GM23338 (cell line): Measurements from ENCODE around the gene PRPH. TPM values are rescaled to one million over a fixed set of nuclear protein-coding genes. Genes with fewer than 3 reads are reported as not detected.

ENCODE experiments used
- ATAC-seq: fragments of 200-7000 bp; cut with Tn5 transposase; 3 replicates; pipeline ENCODE4 v1.9.1; 2020
- DNase-seq: peaks from one replicate; pipeline ENCODE4 v3.0.0-alpha.2; 2015; ENCODE audit warnings: low spot score
- H2AFZ ChIP-seq: fragments of 200-600 bp; sonication (generic); 2 replicates; pipeline ENCODE4 v1.8.0; 2016; ENCODE audit warnings: antibody characterized with exemption, mild to moderate bottlenecking, moderate library complexity
- H3F3A ChIP-seq: fragments of 200-600 bp; sonication (generic); replicated peaks from 2 replicates; pipeline ENCODE4 v1.8.0; 2017; ENCODE audit warnings: antibody characterized with exemption, mixed run types, low read depth
- H3K27ac ChIP-seq: fragments of 200-600 bp; sonication (generic); 2 replicates; pipeline ENCODE4 v1.6.1; 2016; ENCODE audit warnings: low read depth
- H3K27me3 ChIP-seq: fragments of 200-600 bp; sonication (generic); 2 replicates; pipeline ENCODE4 v1.8.0; 2016; ENCODE audit warnings: mild to moderate bottlenecking, mixed run types, moderate library complexity; ENCODE audit not compliant: insufficient read depth
- H3K36me3 ChIP-seq: fragments of 200-600 bp; sonication (generic); 2 replicates; pipeline ENCODE4 v1.8.0; 2016; ENCODE audit warnings: mild to moderate bottlenecking; ENCODE audit not compliant: insufficient read depth
- H3K4me1 ChIP-seq: fragments of 200-600 bp; sonication (generic); 2 replicates; pipeline ENCODE4 v1.8.0; 2016; ENCODE audit warnings: mild to moderate bottlenecking, moderate library complexity; ENCODE audit not compliant: insufficient read depth
- H3K4me2 ChIP-seq: fragments of 200-600 bp; sonication (generic); 2 replicates; pipeline ENCODE4 v1.7.1; 2017; ENCODE audit warnings: mixed run types
- H3K4me3 ChIP-seq: fragments of 200-600 bp; sonication (generic); 2 replicates; pipeline ENCODE4 v1.6.1; 2016; ENCODE audit warnings: mixed run types
- H3K79me2 ChIP-seq: fragments of 200-600 bp; sonication (generic); replicated peaks from 2 replicates; pipeline ENCODE4 v1.8.0; 2017; ENCODE audit warnings: mild to moderate bottlenecking; ENCODE audit not compliant: insufficient read depth
- H3K9me2 ChIP-seq: fragments of 200-600 bp; sonication (generic); 2 replicates; pipeline ENCODE4 v1.8.0; 2017; ENCODE audit not compliant: insufficient read depth
- H4K20me1 ChIP-seq: fragments of 200-600 bp; sonication (generic); replicated peaks from 2 replicates; pipeline ENCODE4 v1.8.0; 2017; ENCODE audit warnings: mild to moderate bottlenecking; ENCODE audit not compliant: insufficient read depth
- H3K27ac Mint-ChIP-seq: 2 replicates; pipeline ENCODE4 v1.8.0; 2020; ENCODE audit warnings: inconsistent platforms, mild to moderate bottlenecking, moderate library complexity, mixed read lengths
- H3K27me3 Mint-ChIP-seq: 3 replicates; pipeline ENCODE4 v1.8.0; 2022; ENCODE audit warnings: low read depth, mild to moderate bottlenecking, moderate library complexity, mixed read lengths, inconsistent platforms; ENCODE audit not compliant: insufficient read depth, poor library complexity
- H3K36me3 Mint-ChIP-seq: 3 replicates; pipeline ENCODE4 v1.8.0; 2021; ENCODE audit warnings: low read depth, mild to moderate bottlenecking, inconsistent platforms, moderate library complexity, mixed read lengths
- H3K4me1 Mint-ChIP-seq: 3 replicates; pipeline ENCODE4 v1.8.0; 2020; ENCODE audit warnings: mild to moderate bottlenecking, inconsistent platforms, mixed read lengths
- H3K4me3 Mint-ChIP-seq: 3 replicates; pipeline ENCODE4 v1.8.0; 2021; ENCODE audit warnings: moderate library complexity, mild to moderate bottlenecking, inconsistent platforms, mixed read lengths
- H3K9me3 Mint-ChIP-seq: 3 replicates; pipeline ENCODE4 v1.8.0; 2020; ENCODE audit warnings: moderate library complexity, mild to moderate bottlenecking, inconsistent platforms, mixed read lengths
- CREB1 ChIP-seq: fragments of 250-450 bp; sonication (Bioruptor Pico); IDR thresholded peaks from 2 replicates; pipeline ENCODE4 v1.5.0; 2020; ENCODE audit warnings: low read depth, mild to moderate bottlenecking, moderate library complexity
- CTCF ChIP-seq, 2 experiments: fragments of 200-600 bp in 1 of 2; sonication (generic) in 1 of 2; conservative IDR thresholded peaks; 2 replicates each; pipeline versions ENCODE4 v1.5.1 to v1.6.1; 2016 to 2017; ENCODE audit warnings: antibody characterized with exemption in 2 of 2, low read depth in 2 of 2, mild to moderate bottlenecking in 2 of 2, moderate library complexity in 1 of 2
- ETS1 ChIP-seq: IDR thresholded peaks from 2 replicates; pipeline ENCODE4 v1.6.1; 2016; ENCODE audit warnings: antibody characterized with exemption
- EZH2 ChIP-seq: fragments of 200-600 bp; sonication (generic); IDR thresholded peaks from one replicate; pipeline ENCODE4 v1.8.0; 2017; ENCODE audit warnings: antibody characterized with exemption, mild to moderate bottlenecking, low read depth; ENCODE audit not compliant: unreplicated experiment
- EZH2phosphoT487 ChIP-seq: fragments of 200-600 bp; sonication (generic); IDR thresholded peaks from one replicate; pipeline ENCODE4 v1.8.1; 2018; ENCODE audit warnings: antibody characterized with exemption; ENCODE audit not compliant: unreplicated experiment
- JUNB ChIP-seq: IDR thresholded peaks from one replicate; pipeline ENCODE4 v1.6.1; 2016; ENCODE audit warnings: antibody characterized with exemption; ENCODE audit not compliant: unreplicated experiment
- NANOG ChIP-seq: IDR thresholded peaks from 2 replicates; pipeline ENCODE4 v1.6.1; 2016; ENCODE audit warnings: antibody characterized with exemption, borderline replicate concordance
- POLR2AphosphoS5 ChIP-seq: IDR thresholded peaks from 2 replicates; pipeline ENCODE4 v1.6.1; 2016; ENCODE audit warnings: antibody characterized with exemption, low read depth
- REST ChIP-seq: IDR thresholded peaks from one replicate; pipeline ENCODE4 v1.6.1; 2018; ENCODE audit warnings: antibody characterized with exemption; ENCODE audit not compliant: unreplicated experiment
- STAT1 ChIP-seq: IDR thresholded peaks from one replicate; pipeline ENCODE4 v1.6.1; 2016; ENCODE audit warnings: antibody characterized with exemption; ENCODE audit not compliant: unreplicated experiment
- ZNF114 ChIP-seq: fragments of 250-450 bp; sonication (Bioruptor Pico); IDR thresholded peaks from 2 replicates; pipeline ENCODE4 v1.5.0; 2020; ENCODE audit warnings: mild to moderate bottlenecking, moderate library complexity
- ZNF331 ChIP-seq: fragments of 250-450 bp; sonication (Bioruptor Pico); IDR thresholded peaks from 2 replicates; pipeline ENCODE4 v1.5.0; 2020; ENCODE audit warnings: low read depth, mild to moderate bottlenecking, moderate library complexity
- ZNF462 ChIP-seq: fragments of 250-450 bp; sonication (Bioruptor Pico); IDR thresholded peaks from 2 replicates; pipeline ENCODE4 v1.5.0; 2020; ENCODE audit warnings: mild to moderate bottlenecking, moderate library complexity
- polyA plus RNA-seq: library from polyadenylated mRNA; unstranded; fragments of >200 nt; fragmentation: Nextera tagmentation; extraction: Ambion mirVana; gene quantifications from 2 replicates; pipeline ENCODE4 v1.2.1, GENCODE V29; 2016
- total RNA-seq: library from RNA; depleted of rRNA; stranded (reverse); fragments of >200 nt; shearing (Covaris generic); gene quantifications from 2 replicates; pipeline ENCODE4 v1.2.3, GENCODE V29; 2014

The PRPH gene
- total and polyA plus RNA-seq, 2 experiments from 2014 or later = 0.24 to 0.36 TPM

DNA sequence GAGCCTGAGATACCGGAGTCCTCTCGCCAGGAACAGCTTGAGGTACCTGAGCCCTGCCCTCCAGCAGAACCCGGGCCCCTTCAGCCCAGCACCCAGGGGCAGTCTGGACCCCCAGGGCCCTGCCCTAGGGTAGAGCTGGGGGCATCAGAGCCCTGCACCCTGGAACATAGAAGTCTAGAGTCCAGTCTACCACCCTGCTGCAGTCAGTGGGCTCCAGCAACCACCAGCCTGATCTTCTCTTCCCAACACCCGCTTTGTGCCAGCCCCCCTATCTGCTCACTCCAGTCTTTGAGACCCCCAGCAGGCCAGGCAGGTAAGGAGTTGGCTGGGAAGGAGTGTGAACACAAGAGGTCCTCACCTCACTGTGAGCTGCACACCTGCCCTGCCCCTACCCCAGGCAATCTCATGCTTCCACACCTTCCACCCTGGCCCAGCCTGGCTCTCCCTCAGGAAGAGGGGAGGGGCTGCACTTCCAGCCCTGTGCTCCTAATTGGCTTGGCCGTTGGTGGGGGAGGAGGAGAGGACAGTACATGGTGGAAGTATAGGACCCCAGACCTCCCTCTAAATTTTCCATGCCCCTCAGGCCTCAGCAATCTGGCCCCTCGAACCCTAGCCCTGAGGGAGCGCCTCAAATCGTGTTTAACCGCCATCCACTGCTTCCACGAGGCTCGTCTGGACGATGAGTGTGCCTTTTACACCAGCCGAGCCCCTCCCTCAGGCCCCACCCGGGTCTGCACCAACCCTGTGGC is 35.9 kb downstream of the PRPH start:
- H3K27ac Mint-ChIP-seq = no peak overlapping the region
- no peak overlapping the region for H3K4me3 ChIP-seq
- TF ChIP-seq NANOG = no peak
- no peak for TF ChIP-seq ZNF114
- no peak for TF ChIP-seq ZNF331 (CRISPR knock-in tag)
- no peak for TF ChIP-seq ETS1
- no peak for TF ChIP-seq STAT1
- TF ChIP-seq CTCF (conservative IDR thresholded peaks at IDR 0.05; ENCODE audit: low read depth in 2 of 2) = no peak
- no peak for TF ChIP-seq ZNF462 (CRISPR knock-in tag)
- TF ChIP-seq EZH2phosphoT487 = no peak
- no peak for TF ChIP-seq REST
- no peak for TF ChIP-seq EZH2
- no peak for TF ChIP-seq JUNB
- TF ChIP-seq CREB1 = no peak
- TF ChIP-seq POLR2AphosphoS5 = no peak
- peaks cover 5% of the 10 kb centered on the region for H4K20me1 ChIP-seq
- no peak overlapping the region for H3K4me3 Mint-ChIP-seq
- H3K4me1 ChIP-seq = peaks cover 6% of the 10 kb centered on the region; the same call in 1 of the 2 replicates
- H3F3A ChIP-seq = peaks cover 22% of the 10 kb centered on the region
- H3K9me2 ChIP-seq = no peaks in the 10 kb centered on the region
- H3K27ac ChIP-seq = no peak overlapping the region
- no peak for DNase-seq
- no peak overlapping the region for H2AFZ ChIP-seq
- H3K36me3 ChIP-seq = peaks cover 18% of the 10 kb centered on the region; the same call in 1 of the 2 replicates
- H3K27me3 ChIP-seq = peaks cover 48% of the 10 kb centered on the region
- H3K79me2 ChIP-seq = no peaks in the 10 kb centered on the region
- H3K4me2 ChIP-seq = no peak overlapping the region
- H3K36me3 Mint-ChIP-seq = peaks cover 42% of the 10 kb centered on the region
- H3K4me1 Mint-ChIP-seq = peaks cover 27% of the 10 kb centered on the region
- peaks cover 52% of the 10 kb centered on the region for H3K27me3 Mint-ChIP-seq
- no peak for ATAC-seq
- H3K9me3 Mint-ChIP-seq = peaks cover 5% of the 10 kb centered on the region; the same call in 2 of the 3 replicates
